RPMI8226 (cell line): ENCODE measurements around the gene HBEGF.

Experiments used
- DNase-seq: peaks from one replicate; pipeline ENCODE4 v3.0.0-alpha.2; 2015

Gene HBEGF, protein sequence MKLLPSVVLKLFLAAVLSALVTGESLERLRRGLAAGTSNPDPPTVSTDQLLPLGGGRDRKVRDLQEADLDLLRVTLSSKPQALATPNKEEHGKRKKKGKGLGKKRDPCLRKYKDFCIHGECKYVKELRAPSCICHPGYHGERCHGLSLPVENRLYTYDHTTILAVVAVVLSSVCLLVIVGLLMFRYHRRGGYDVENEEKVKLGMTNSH

DNA sequence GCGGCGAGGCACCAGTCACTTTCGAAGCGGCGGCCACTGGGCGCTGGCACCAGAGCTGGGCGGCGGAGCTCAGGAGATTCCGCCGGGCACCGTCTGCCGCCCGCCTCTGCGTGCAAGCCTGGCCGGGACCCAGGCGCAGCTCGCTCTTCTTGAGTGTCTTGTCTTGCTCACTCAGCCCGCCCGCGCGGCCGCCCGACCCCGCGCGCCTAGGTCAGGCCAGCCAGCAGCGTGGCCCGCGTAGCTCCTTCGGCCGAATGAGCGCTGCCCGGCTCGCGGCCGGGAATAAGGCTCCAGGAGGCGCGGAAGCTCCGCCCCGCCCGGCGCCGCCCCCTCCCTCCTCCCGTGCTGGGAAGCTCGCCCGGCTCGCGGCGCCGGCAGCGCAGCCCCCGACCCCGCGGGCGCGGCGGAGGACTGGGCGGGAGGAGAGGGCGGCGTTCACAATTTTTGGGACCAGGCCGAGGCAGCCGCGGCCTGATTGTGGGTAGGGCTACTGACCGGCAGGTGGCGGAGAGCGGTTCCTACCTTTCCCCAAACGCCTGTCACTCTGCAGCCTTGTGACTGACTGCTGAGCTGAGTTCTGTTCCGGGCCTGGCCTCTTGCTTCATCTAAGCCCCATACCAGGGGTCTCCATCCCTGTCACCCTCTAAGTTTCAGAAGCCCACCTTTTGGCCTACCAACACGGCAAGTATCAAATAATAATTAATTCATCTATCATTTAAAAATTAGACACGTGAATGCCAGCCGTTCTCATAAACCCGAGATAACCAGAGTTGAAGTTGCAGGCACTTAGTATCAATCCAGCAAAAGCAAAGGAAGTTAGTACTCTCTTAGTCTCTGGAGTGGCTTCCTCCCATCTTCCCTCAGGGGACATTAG lies at the start of gene HBEGF:
TSS of gene HBEGF (minus strand) at position 256 of the 874 bp plus-strand sequence. CDS start 275 bp downstream, outside the sequence.
- peak; percentile 86 for DNase-seq

DNA sequence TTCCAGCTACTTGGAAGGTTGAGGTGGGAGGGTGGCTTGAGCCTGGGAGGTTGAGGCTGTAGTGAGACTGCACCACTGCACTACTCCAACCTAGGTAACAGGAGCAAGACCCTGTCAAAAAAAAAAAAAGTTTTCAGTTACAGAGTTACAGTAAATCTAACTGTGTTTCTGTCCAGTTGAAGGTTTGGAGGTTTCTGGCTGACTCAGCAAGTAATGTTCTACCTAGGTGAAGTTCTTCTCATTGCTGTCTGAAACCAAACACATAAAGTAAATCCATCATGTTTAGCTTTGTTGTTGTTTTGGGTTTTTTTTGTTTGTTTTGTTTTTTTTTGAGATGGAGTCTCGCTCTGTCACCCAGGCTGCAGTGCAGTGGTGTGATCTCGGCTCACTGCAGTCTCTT lies 47.3 kb upstream of the HBEGF start:
- DNase-seq: no peak

DNA sequence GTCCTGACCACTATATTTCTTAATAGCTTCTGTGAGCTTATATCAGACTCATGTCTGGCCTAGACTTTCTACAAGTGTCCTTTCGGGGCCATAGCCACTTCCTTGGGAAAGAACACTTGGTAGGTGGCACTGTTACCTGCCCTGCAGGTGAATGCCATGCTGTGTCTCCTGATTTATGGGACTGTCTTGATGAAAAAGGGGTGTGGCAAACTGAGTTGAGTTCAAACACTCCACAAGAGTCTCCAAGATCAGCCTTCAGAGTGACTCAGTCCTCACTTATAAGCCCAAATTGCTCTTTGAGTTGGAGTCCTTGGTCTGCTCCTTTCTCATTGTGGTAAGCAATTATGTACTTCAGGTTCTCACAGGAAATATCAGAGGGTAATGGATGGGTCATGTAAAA lies 45.3 kb upstream of the HBEGF start:
- no peak for DNase-seq

DNA sequence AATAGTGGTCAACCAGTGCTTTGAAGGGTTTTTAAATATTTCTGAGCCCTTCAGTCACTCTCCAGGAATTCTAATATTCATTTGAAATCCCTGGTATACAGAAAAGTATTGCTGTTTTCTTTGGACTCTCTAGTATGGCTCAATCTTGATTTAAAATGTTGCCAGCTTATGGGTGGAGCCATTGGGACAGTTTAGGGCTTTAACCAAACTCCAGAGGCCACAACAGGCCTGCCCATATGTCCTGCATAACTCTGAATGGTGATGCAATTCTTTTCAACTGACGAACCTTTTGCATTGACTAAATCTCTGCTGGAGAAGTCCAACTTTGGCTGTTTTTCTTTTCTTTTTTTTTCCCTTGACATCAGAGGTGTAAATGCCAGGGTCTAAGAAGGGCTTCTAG lies 44.9 kb upstream of the HBEGF start:
- no peak for DNase-seq

DNA sequence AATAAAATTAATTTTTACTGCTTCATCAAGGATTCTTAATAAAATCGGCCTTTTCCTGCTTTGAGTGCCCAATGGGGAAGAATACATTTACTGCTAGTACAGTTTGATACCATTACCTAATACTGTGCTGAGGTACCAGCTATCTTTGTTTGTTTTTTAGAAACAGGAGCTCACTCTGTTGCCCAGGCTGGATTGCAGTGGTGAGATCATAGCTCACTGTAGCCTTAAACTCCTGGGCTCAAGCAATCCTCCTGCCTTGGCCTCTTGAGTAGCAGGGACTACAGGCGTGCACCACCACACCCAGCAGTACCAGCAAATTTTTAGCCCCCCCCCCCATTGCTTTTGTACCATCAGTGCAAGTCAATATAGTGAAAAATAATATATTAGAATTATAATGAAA lies 41.6 kb upstream of the HBEGF start:
- no peak for DNase-seq

DNA sequence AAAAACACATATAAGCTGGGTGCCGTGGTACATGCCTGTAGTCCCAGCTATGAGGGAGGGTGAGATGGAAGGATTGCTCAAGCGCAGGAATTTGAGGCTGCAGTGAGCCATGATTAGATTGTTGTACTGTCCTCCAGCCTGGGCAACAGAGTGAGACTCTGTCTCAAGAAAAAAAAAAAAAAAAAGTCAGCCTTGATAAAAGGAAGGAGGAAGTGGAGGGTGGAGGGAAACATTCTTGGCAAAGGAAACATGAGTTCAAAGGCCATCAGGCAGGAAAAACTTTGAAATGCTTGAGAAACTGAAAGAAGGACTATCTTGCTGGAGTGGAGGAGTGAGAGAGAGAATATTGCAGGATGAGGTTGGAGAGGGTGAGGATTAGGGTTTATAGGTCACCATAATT lies 36.9 kb upstream of the HBEGF start:
- no peak for DNase-seq

DNA sequence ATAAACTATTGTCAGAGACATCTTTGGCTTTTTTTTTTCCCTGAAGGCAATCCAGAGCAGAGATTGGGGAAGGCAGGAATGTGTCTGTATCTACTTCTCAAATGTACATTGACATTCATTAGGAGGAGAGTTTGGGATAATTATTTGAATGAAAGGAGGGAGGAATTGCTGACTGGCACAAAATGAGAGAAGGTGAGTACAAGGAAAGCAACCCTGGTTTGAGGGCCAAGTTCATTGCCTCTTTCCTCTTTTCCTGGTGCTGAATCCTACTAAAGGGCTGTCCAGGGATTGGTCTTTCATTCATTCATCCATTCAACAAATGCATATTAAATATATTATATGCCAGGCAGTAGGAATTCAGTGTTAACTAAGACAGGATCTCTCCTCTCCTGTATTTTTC lies 36.5 kb upstream of the HBEGF start:
- DNase-seq: no peak

DNA sequence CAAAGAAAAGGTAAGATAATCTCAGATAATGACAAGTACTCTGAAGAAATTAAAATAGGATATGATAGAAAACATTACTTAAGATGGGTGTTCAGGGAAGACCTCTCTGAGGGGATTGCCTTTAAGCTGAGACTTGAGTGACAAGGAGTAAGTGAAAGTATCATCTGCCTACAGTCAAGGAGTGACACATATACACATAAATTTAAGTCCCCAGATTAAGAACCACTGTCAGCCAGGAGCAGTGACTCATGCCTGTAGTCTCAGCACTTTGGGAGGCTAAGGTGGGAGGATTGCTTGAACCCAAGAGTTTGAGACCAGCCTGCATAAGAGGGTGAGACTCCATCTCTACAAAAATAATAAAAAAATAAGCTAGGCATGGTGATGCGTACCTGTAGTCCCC lies 35.6 kb upstream of the HBEGF start:
- no peak for DNase-seq

DNA sequence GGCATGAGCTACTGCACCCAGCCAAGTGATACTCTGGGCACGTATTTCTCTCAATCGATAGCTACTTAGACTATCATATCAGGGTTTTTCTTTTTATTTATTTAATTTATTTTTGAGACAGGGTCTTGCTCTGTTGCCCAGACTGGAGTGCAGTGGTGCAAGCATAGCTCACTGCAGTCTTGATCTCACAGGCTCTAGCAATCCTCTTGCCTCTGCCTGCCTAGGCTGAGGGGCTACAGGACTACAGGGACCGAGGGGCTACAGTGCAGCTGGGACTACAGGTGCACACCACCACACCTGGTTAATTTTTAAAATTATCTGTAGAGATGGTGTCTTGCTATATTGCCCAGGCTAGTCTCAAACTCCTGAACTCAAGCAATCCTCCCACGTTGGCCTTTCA lies 34.9 kb upstream of the HBEGF start:
- no peak for DNase-seq

DNA sequence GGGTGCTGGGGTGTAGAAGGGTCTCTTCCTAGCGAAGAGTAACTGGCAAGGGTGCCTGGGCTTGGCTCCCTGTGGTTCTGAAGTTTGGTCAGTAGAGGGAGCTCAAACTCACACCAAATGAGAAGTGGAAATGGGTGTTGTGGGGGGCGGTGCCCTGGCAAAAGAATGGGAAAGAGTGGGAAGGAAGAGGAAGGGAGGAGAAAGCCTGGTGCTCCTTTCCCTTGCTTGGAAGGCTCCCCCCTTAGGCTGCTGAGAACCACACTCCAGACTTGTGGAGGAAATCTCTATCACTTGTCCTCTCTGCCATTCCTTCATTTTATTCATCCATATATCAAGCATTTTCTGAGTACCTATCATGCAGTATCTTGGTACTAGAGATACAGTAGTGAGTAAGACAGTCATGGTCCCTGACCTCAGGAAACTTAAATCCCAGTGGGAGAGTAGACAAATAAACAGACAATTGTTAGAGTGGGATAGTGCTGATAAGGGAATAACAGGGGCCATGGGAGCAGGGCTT lies 26.6 kb upstream of the HBEGF start:
- DNase-seq: peak; percentile 33

DNA sequence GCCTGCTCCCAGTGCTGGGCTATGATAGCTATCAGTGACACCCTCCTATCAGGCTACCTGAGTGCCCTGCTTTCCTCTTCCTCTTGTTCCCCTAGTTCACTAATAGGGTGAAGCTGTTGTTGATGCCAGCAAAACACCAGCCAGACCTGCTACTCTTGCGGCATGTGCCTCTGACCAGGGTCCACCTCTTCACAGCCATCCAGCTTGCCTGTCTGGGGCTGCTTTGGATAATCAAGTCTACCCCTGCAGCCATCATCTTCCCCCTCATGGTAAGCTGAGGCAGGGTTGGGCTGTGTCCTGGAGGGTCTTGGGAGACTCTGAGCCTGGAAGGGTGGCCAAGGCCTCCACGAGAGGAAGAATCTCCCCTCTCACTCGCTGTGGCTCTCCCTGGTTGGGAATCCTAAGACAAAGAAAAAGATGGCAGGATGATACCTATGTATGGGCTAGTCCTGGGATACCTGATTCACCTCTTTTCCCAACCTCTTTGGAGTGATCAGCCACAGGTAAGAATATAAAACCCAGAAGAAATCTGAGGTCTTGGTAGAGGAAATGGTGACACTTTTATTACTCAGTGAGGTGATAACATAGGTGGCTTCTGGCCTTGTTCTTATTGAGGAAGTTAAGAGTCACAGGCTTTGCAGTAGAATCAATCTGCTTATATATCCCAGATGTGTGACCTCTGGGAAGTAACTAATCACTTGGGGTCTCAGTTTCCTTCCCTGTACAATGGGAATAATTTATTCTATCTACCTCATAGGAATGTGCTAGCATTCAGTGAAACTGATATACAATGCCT lies 25.2 kb upstream of the HBEGF start:
- DNase-seq: no peak

DNA sequence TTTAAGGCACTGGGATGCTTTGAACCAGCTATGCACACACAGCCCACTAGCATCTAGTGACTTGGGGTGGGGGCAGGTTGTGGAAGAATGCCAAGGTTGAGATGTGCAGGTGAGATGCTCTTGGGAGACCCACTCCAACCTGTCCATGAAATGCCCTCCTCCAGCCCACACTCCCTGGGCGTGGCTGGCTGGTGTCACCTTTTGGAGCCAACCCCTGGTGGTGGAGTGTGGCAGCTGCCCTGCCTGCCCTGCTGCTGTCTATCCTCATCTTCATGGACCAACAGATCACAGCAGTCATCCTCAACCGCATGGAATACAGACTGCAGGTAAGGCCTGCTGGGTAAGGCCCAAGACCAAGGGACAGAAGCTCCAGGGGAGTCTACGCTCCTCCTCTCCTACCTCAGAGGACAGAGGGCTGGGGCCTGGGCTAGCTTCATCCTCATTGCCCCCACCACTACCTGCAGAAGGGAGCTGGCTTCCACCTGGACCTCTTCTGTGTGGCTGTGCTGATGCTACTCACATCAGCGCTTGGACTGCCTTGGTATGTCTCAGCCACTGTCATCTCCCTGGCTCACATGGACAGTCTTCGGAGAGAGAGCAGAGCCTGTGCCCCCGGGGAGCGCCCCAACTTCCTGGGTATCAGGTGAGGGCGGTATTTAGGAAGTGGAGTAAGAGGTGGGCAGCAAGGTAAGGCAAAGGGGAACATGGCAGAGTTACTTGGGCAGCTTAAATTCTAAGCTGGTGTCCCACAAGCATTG lies 21.0 kb upstream of the HBEGF start:
- DNase-seq: peak; percentile 31

DNA sequence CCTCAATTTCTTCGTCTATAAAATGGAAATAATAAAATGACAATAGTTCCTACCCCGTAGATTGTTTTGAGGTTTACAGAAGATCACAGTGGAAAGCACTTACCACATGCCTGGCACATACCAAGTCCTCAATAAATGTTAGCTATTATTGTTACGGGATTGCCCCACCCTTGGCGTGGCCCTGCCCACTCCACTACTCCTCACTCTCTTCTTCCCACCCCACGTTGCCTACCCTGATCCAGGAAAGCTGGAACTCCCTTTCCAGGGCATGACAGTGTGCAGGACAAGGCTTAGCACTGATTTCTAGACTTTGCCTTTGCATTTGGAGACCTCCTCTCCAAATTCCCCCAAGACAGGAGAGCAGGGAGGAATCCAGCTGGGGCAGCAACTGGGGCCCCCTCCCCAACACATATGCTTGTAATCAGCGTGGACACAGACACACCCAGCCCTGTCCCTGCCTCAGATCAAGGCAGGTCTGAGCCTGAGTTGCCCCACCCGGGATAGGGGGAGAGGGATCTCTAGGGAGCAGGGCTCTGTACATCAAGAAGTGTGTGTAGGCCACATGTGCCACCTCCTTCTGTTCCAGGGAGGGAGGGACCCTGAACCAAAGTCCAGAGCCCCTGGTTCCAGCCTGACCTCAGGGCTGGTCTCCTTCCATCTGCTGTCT lies 20.3 kb upstream of the HBEGF start:
- DNase-seq: no peak

DNA sequence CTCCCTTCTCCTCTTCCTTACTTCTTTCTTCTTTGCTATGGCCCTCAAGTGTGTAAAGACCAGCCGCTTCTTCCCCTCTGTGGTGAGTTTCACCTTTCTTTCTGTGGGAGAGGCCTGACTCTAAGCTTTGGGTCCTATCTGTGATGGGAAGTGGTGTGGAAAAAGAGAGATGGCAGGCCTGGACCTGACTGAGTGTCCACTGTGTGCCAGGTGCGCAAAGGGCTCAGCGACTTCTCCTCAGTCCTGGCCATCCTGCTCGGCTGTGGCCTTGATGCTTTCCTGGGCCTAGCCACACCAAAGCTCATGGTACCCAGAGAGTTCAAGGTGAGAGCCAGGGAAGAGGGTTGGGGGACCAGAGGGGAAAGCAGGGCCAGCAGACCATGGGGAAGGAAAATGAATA lies 19.5 kb upstream of the HBEGF start:
- no peak for DNase-seq

DNA sequence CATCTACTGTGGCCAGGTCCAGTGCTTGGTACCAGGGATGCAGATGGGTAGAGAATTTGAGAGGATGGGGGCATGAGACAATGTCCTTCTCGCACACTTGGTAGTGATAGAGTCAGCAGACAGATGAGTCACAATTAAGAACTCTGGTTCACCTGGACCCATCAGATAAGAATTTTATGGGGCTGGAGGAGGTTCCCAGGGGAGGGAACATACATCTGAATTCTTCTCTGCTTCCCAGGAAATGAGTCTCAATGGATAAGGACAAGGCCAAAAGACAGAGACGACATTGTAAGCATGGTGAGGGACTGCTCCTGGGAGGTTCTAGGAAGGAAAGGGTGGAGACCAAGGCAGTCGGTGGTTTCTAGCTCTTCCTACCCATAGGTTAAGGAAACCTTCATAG lies 18.9 kb upstream of the HBEGF start:
- no peak for DNase-seq

DNA sequence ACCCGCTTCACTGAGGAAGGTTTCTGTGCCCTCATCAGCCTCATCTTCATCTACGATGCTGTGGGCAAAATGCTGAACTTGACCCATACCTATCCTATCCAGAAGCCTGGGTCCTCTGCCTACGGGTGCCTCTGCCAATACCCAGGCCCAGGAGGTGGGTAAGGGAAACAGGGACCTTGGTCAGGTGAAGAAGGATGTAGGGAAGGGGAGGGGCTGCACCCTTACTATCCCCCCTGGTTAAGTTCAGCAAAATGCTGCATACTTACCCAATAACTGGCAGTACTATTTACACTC lies 18.0 kb upstream of the HBEGF start:
- no peak for DNase-seq

DNA sequence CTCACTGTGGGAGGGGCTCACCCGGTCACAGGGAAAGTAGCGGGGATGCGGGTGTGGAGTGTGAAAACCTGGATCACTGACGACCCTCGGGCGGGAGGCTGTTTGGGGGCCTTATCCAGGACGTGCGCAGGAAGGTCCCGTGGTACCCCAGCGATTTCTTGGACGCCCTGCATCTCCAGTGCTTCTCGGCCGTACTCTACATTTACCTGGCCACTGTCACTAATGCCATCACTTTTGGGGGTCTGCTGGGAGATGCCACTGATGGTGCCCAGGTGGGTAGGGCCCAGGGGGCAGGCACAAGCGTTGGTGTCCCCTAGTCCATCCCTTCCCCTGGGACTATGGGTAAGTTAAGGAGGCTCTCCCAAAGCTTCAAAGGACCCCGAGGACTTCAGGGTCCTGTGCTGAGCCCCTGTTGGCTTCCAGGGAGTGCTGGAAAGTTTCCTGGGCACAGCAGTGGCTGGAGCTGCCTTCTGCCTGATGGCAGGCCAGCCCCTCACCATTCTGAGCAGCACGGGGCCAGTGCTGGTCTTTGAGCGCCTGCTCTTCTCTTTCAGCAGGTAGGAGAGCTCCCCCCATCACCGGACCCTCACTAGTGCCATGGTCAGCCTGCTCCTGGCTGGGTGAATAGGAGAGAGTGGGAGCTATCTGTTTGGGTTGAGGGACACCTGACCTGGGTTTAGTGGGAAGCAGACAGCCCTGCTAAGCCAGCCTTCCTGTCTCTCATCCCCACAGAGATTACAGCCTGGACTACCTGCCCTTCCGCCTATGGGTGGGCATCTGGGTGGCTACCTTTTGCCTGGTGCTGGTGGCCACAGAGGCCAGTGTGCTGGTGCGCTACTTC lies 17.4 kb upstream of the HBEGF start:
- DNase-seq: no peak

DNA sequence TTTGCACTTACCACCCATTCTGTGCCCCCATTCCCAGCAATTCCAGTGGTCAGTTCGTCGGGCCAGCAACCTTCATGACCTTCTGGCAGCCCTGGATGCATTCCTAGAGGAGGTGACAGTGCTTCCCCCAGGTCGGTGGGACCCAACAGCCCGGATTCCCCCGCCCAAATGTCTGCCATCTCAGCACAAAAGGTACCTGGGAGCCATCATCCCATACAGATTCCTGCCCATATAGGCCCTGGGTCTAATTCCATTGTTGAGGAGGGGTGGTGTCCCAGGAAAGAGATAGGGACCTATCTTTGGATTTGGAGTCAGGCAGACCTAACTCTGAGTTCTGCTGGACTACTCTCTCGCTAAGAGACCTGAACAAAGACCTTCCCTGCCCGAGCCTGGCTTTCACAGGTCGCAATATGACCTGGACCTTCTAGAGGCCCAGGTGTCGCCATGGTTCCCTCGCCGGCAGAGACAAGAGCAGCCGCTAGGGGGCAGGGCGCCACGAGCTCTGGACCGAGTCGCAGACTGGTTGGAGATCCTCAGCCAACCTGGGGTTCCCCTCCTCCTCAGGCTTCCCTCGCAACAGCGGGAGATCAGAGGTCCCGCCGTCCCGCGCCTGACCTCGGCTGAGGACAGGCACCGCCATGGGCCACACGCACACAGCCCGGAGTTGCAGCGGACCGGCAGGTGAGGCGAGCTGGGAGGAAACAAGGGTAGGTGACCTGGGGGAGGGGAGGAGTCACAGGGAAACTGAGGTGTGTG lies 16.6 kb upstream of the HBEGF start:
- peak; percentile 85 for DNase-seq

DNA sequence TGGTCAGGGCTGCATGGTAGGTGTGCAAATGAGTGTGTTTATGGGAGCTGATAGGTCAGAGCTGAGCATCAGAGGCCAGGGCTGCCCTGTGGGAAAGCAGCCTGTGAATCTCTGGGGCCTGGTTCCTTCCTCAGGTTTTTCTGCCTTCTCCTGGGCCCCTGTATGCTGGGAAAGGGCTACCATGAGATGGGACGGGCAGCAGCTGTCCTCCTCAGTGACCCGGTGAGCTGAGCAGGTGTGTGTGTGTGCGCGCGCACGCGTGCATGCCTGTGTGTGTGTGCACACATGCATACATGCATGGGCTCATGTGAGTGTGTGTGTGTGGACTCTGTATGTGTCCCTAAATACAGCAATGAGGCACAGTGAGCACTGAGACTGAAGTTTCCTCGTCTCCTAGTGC lies 15.9 kb upstream of the HBEGF start:
- no peak for DNase-seq

DNA sequence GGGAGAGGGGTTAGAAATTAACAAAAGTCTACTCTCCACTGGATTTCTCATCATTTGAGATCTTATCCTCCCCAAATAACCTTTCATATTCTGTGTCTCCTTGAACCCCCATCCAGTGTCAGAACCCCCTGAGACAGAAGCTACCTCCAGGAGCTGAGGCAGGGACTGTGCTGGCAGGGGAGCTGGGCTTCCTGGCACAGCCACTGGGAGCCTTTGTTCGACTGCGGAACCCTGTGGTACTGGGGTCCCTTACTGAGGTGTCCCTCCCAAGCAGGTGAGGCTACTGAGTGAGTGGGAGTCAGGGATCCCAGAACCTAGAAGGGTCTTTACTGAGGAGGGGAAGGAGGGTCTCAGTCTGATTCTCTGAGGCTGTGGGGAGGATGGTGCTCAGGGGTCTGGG lies 15.5 kb upstream of the HBEGF start:
- DNase-seq: no peak
